NOMO-1 treated with DMSO at 0.1 percent for 48 hours (cell line): ENCODE measurements around the gene CIITA.
"Not testable (repeated sequence)": the region's sequence is repeated elsewhere in the genome, so short reads cannot be mapped to it uniquely, and the experiment has no call there.

Experiments
- DNase-seq: peaks from one replicate; lab custom pipeline; 2025; ENCODE audit not compliant: unreplicated experiment; lab: John Stamatoyannopoulos, UW

Gene CIITA

GRCh38 chr16:10876799-10877341, at the start of gene CIITA:
Gene CIITA, plus strand, starts transcription at chr16:10877202. Its CDS starts 129 bp downstream, at chr16:10877331.
- peak; percentile 99 for DNase-seq

- no peak for DNase-seq
Observed at GRCh38 chr16:10827691-10828341, 49.2 kb upstream of the CIITA start.

- DNase-seq: no peak
Observed at GRCh38 chr16:10828851-10829366, 48.1 kb upstream of the CIITA start.

GRCh38 chr16:10829390-10830098, 47.5 kb upstream of the CIITA start:
- not testable (repeated sequence) for DNase-seq

GRCh38 chr16:10830240-10830639, 46.8 kb upstream of the CIITA start:
- not testable (repeated sequence) for DNase-seq

- DNase-seq: no peak
Observed at GRCh38 chr16:10831894-10832886, 44.8 kb upstream of the CIITA start.

- no peak for DNase-seq
Observed at GRCh38 chr16:10833271-10833670, 43.7 kb upstream of the CIITA start.

- no peak for DNase-seq
Observed at GRCh38 chr16:10834130-10834529, 42.9 kb upstream of the CIITA start.

- DNase-seq: no peak
Observed at GRCh38 chr16:10834766-10835165, 42.2 kb upstream of the CIITA start.

- DNase-seq: no peak
Observed at GRCh38 chr16:10835281-10835931, 41.6 kb upstream of the CIITA start.

GRCh38 chr16:10836174-10836853, 40.7 kb upstream of the CIITA start:
- no peak for DNase-seq

GRCh38 chr16:10838621-10839278, 38.3 kb upstream of the CIITA start:
- no peak for DNase-seq

GRCh38 chr16:10839279-10839666, 37.7 kb upstream of the CIITA start:
- no peak for DNase-seq

- no peak for DNase-seq
Observed at GRCh38 chr16:10840703-10841102, 36.3 kb upstream of the CIITA start.

- DNase-seq: peak; percentile 65
Observed at GRCh38 chr16:10846213-10846998, 30.6 kb upstream of the CIITA start.

- DNase-seq: no peak
Observed at GRCh38 chr16:10847176-10847575, 29.8 kb upstream of the CIITA start.

GRCh38 chr16:10849736-10850477, 27.1 kb upstream of the CIITA start:
- DNase-seq: no peak

GRCh38 chr16:10850478-10850850, 26.5 kb upstream of the CIITA start:
- peak; percentile 4 for DNase-seq
